Dermis blood vessel endothelial cell (primary cell): ENCODE measurements around the gene AK8. TPM values are rescaled to one million over a fixed set of nuclear protein-coding genes. Genes with fewer than 3 reads are reported as not detected.

Source experiments
- DNase-seq: peaks from one replicate; pipeline ENCODE4 v3.0.0; 2010
- total RNA-seq: library from RNA; depleted of rRNA; stranded (reverse); fragments of >200 nt; gene quantifications from 2 replicates; pipeline ENCODE4 v1.2.3, GENCODE V29; 2014

AK8 gene
- total RNA-seq, 1 donor from 2014 or later = not detected

DNA sequence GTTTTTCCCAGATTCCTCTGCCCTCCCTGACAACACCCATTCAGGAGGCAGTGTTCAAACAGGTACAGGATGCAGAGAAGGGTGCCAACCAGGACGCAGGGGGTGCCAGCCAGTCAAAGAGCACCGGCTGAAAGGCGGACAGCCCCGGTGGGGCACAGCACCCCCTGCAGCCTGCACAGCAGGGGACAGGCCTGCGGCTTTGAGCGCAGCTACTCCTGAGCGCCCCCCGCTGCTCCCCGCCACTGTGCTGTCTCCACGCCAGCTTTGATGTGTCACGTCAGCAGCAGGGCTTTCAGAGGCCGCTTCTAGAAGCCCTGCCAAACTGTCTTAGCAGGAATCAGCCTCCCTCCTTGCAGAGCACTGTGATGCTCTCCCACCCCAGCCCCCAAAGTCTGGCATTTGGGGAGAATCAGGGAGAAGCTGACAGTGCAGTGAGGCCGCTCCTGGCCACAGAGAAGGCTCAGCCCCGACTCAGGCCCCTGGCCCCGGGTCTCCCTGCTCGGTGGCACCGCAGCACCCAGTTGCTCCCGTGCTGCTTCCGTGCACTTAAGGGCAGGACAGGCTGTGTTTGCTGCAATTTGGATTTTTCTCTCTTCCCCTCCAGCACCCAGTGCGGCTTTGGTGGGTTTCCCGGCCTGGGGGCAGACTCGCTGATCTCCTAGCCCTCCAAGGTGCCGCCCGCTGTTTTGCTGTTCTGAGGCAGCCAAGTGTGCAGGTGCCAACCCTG, 20.3 kb downstream of the AK8 start:
- DNase-seq = no peak

GRCh38 chr9:132857031-132857430, 21.1 kb downstream of the AK8 start:
- no peak for DNase-seq

GRCh38 chr9:132855904-132856303, 22.2 kb downstream of the AK8 start:
- no peak for DNase-seq

DNA sequence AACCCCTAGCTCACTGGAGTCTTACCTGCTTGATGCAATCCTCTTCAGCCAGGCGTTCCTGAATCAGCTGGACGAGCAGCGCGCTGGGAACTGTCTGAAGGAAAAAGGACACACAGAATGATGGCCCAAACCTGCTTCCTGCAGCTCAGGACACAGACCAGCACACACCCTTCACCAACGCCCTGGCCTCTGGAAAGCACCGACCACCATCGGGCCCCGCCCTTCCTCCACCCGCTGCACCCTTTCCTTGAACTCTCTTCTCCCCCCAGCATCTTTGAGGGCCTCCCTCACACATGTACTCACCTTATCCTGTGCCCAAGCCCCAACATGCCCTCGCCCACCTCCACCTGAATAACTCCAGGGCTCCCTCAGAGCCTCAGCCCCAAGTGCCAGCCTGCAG, 23.3 kb downstream of the AK8 start:
- DNase-seq = no peak

GRCh38 chr9:132853482-132853881, 24.6 kb downstream of the AK8 start:
- no peak for DNase-seq

DNA sequence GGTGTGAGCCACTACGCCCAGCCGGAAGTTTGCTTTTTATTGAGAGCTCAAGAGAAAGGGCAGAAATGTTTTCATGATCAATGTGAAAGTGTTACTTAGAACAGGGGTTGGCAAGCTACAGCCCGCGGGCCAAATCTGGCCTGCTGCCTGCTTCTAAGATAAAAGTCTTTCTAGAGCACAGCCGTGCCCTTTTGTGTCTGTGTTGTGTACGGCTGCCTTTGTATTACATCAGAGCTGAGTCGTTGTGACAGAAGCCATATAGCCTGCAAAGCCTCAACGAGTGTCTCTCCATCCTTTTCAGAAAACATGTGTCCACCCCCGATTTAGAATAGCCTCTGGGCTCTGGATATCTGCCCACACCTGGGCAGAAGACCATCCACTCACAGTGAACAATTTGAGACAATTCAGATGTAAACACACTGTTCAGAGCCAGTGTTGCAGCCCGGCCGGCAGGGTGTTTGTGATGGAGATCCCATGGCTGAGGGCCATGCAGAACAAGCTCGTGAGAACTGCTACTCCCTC, 28.8 kb downstream of the AK8 start:
- DNase-seq = no peak

DNA sequence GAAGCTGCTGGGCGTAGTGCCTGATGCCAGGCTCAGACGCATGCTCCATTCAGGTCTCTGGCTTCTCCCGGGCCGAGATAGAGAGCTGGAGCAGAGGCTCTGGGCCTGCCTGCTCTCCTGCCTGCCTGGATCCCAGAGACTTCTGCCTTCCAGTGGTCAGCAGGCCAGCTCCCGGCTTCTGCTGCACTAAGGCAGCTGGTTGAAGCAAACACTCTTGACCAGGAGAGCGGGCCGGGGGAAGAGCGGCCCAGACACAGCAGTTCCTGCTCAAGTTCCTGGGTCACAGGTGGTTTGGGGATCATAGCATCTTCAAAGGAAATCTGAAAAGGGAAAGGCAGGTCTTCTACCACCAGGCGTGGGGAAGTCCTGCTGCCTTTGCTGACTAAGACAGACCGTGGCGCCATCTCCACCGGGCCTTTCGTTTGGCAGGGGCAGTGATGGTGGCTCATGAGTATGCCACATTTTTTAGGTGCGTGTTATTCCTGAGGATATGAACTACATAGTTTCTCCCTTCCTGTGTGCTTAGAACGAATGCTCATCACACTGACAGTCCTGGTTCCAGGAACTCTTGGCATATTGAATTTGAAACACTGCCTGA, 31.1 kb downstream of the AK8 start:
- no peak for DNase-seq

- DNase-seq = no peak
Measured at GRCh38 chr9:132846109-132846917, 31.8 kb downstream of the AK8 start.

- no peak for DNase-seq
Measured at GRCh38 chr9:132842124-132843044, 35.7 kb downstream of the AK8 start.

- no peak for DNase-seq
Measured at GRCh38 chr9:132840980-132841379, 37.1 kb downstream of the AK8 start.

GRCh38 chr9:132838291-132838690, 39.8 kb downstream of the AK8 start:
- DNase-seq = no peak

GRCh38 chr9:132837501-132838286, 40.4 kb downstream of the AK8 start:
- DNase-seq = no peak

DNA sequence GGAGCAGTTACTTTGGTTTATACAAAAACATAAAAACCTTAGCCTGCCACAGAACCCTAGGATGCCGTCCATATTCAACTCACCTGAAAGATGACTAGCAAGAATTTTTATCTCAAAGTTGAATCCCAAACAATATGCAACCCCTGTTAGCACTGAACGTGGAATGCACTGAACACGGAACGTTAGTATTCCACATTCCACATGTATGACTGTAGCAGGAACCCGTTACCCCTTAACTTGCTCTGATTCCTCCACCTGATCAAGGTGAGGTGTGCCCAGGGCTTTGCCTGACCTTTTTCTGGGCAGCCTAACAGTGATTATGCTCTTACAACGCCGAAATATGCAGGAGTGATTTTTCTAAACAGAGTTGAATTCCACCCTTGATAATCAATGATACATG, 43.7 kb downstream of the AK8 start:
- no peak for DNase-seq

GRCh38 chr9:132833550-132834121, 44.4 kb downstream of the AK8 start:
- DNase-seq = no peak

- no peak for DNase-seq
Measured at GRCh38 chr9:132832171-132832881, 45.8 kb downstream of the AK8 start.

- no peak for DNase-seq
Measured at GRCh38 chr9:132828201-132828770, 49.8 kb downstream of the AK8 start.

GRCh38 chr9:132827366-132827765, 50.7 kb downstream of the AK8 start:
- no peak for DNase-seq

GRCh38 chr9:132826621-132827365, 51.3 kb downstream of the AK8 start:
- no peak for DNase-seq

DNA sequence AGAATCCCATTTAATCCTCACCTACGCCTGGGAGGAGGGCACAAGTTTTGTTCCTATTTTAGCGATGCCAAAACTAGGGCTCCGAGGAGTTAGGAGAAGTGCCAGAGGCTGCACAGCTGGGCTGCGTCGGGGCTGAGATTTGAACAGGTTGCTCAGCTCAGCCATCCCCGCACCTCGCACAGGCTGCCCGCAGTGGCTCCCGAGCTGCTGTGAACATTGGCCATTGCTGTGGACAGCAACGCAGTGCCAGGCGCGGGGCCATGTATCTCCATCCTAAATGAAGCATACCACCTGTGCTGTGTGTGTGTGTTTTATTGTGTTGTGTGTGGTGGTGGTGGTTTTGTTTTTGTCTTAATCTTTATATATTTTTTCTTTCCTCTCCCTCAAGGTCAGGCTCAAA, 52.0 kb downstream of the AK8 start:
- DNase-seq = no peak
